ENCODE results near the gene RGS8. TPM values are rescaled to one million over a fixed set of nuclear protein-coding genes. Genes with fewer than 3 reads are reported as not detected.

Gene RGS8
- total RNA-seq, 1 donor from 2014 or later = not detected

- TF ChIP-seq CTCF (IDR thresholded peaks at IDR 0.05) (no peak), POLR2AphosphoS5 (IDR thresholded peaks at IDR 0.05; ENCODE audit: insufficient read depth in 1 of 2, low read depth in 1 of 2) (no peak), POLR2A (IDR thresholded peaks at IDR 0.05) (no peak)
- intact Hi-C loops (cut with DNase I) = no loop called here
- Histone ChIP-seq H3K27me3 (no peaks in the 10 kb centered on the region), H3K9me3 (no peaks in the 10 kb centered on the region), H3K27ac (no peak overlapping the region), H3K36me3 (no peaks in the 10 kb centered on the region), H3K4me3 (no peak overlapping the region), H3K4me1 (no peaks in the 10 kb centered on the region)
- DNase-seq (ENCODE audit: extremely low spot score in 2 of 2) = no peak
Measured at GRCh38 chr1:182662121-182662890, 22.1 kb downstream of the RGS8 start.

GRCh38 chr1:182658055-182658454 is 26.3 kb downstream of the RGS8 start:
- TF ChIP-seq POLR2AphosphoS5 (IDR thresholded peaks at IDR 0.05; ENCODE audit: insufficient read depth in 1 of 2, low read depth in 1 of 2) = no peak
- no peak for TF ChIP-seq CTCF (IDR thresholded peaks at IDR 0.05)
- no peak for TF ChIP-seq POLR2A (IDR thresholded peaks at IDR 0.05)
- H3K27ac ChIP-seq = no peak overlapping the region
- no peaks in the 10 kb centered on the region for H3K4me1 ChIP-seq
- intact Hi-C loops (cut with DNase I) = no loop called here
- H3K4me3 ChIP-seq = no peak overlapping the region
- H3K36me3 ChIP-seq = no peaks in the 10 kb centered on the region
- DNase-seq (ENCODE audit: extremely low spot score in 2 of 2) = no peak
- H3K9me3 ChIP-seq = no peaks in the 10 kb centered on the region
- no peaks in the 10 kb centered on the region for H3K27me3 ChIP-seq

GRCh38 chr1:182656842-182657397 is 27.5 kb downstream of the RGS8 start:
- no peaks in the 10 kb centered on the region for H3K36me3 ChIP-seq
- H3K27me3 ChIP-seq = no peaks in the 10 kb centered on the region
- TF ChIP-seq POLR2AphosphoS5 (IDR thresholded peaks at IDR 0.05; ENCODE audit: insufficient read depth in 1 of 2, low read depth in 1 of 2) = no peak
- no peak for TF ChIP-seq CTCF (IDR thresholded peaks at IDR 0.05)
- TF ChIP-seq POLR2A (IDR thresholded peaks at IDR 0.05) = no peak
- intact Hi-C loops (cut with DNase I) = no loop called here
- no peak for DNase-seq (ENCODE audit: extremely low spot score in 2 of 2)
- no peaks in the 10 kb centered on the region for H3K9me3 ChIP-seq
- no peaks in the 10 kb centered on the region for H3K4me1 ChIP-seq
- no peak overlapping the region for H3K27ac ChIP-seq
- no peak overlapping the region for H3K4me3 ChIP-seq

- Histone ChIP-seq H3K4me3 (no peak overlapping the region), H3K36me3 (no peaks in the 10 kb centered on the region), H3K9me3 (no peaks in the 10 kb centered on the region), H3K4me1 (no peaks in the 10 kb centered on the region), H3K27me3 (no peaks in the 10 kb centered on the region), H3K27ac (no peak overlapping the region)
- no peak for DNase-seq (ENCODE audit: extremely low spot score in 2 of 2)
- TF ChIP-seq POLR2A (IDR thresholded peaks at IDR 0.05) = no peak
- TF ChIP-seq CTCF (IDR thresholded peaks at IDR 0.05) = no peak
- TF ChIP-seq POLR2AphosphoS5 (IDR thresholded peaks at IDR 0.05; ENCODE audit: insufficient read depth in 1 of 2, low read depth in 1 of 2) = no peak
- intact Hi-C loops (cut with DNase I) = no loop called here
Measured at GRCh38 chr1:182653986-182654385, 30.4 kb downstream of the RGS8 start.

- TF ChIP-seq POLR2AphosphoS5 (IDR thresholded peaks at IDR 0.05; ENCODE audit: insufficient read depth in 1 of 2, low read depth in 1 of 2) (no peak), POLR2A (IDR thresholded peaks at IDR 0.05) (no peak), CTCF (IDR thresholded peaks at IDR 0.05) (no peak)
- no peaks in the 10 kb centered on the region for H3K36me3 ChIP-seq
- no peaks in the 10 kb centered on the region for H3K4me1 ChIP-seq
- H3K27ac ChIP-seq = no peak overlapping the region
- no peaks in the 10 kb centered on the region for H3K9me3 ChIP-seq
- no peaks in the 10 kb centered on the region for H3K27me3 ChIP-seq
- H3K4me3 ChIP-seq = no peak overlapping the region
- no peak for DNase-seq (ENCODE audit: extremely low spot score in 2 of 2)
- intact Hi-C loops (cut with DNase I) = no loop called here
Measured at GRCh38 chr1:182652933-182653332, 31.5 kb downstream of the RGS8 start.
